Astrocyte of the cerebellum (primary cell): ENCODE data around the gene THUMPD3.

Experiments used
- DNase-seq: peaks from one replicate; pipeline ENCODE4 v3.0.0-alpha.2; 2011; ENCODE audit warnings: low read depth
- H3K4me3 ChIP-seq: 2 replicates; pipeline ENCODE4 v1.5.1; 2011; ENCODE audit warnings: mild to moderate bottlenecking, low read depth, low read length, moderate library complexity
- in situ Hi-C: cut with HindIII; loops from 2 replicates; pipeline ENCODE4 v1.10.0; 2017; ENCODE audit warnings: low sequenced_read_pairs
- TF ChIP-seq, protein P1 (sequence below): IDR thresholded peaks from 2 replicates; pipeline ENCODE4 v1.5.1; 2012; ENCODE audit warnings: low read length, low read depth, moderate library complexity, mild to moderate bottlenecking; ENCODE audit errors: missing control alignments

Gene THUMPD3

DNA sequence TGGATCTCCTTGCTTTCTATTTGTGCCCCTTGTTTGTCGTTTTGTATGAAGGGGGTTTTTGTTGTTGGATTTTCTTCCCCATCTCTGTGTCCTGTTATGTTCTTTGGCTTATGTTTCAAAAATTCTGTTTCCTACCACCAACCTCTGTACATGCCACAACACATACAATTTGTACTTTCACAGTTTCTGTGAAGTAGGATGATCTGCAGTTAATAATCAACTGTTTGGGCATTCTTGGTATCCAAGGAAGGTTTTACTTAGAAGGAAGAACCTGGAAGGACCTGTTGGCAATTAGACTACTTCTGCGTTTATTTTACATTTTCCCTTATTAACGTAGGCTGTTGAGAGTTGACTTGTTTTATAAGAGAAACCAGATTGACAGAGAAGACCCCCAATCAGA, 42.9 kb downstream of the THUMPD3 start:
- TF ChIP-seq, protein P1, sequence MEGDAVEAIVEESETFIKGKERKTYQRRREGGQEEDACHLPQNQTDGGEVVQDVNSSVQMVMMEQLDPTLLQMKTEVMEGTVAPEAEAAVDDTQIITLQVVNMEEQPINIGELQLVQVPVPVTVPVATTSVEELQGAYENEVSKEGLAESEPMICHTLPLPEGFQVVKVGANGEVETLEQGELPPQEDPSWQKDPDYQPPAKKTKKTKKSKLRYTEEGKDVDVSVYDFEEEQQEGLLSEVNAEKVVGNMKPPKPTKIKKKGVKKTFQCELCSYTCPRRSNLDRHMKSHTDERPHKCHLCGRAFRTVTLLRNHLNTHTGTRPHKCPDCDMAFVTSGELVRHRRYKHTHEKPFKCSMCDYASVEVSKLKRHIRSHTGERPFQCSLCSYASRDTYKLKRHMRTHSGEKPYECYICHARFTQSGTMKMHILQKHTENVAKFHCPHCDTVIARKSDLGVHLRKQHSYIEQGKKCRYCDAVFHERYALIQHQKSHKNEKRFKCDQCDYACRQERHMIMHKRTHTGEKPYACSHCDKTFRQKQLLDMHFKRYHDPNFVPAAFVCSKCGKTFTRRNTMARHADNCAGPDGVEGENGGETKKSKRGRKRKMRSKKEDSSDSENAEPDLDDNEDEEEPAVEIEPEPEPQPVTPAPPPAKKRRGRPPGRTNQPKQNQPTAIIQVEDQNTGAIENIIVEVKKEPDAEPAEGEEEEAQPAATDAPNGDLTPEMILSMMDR = no peak
- no peak overlapping the region for H3K4me3 ChIP-seq
- no peak for DNase-seq
- in situ Hi-C loops = no loop called here

DNA sequence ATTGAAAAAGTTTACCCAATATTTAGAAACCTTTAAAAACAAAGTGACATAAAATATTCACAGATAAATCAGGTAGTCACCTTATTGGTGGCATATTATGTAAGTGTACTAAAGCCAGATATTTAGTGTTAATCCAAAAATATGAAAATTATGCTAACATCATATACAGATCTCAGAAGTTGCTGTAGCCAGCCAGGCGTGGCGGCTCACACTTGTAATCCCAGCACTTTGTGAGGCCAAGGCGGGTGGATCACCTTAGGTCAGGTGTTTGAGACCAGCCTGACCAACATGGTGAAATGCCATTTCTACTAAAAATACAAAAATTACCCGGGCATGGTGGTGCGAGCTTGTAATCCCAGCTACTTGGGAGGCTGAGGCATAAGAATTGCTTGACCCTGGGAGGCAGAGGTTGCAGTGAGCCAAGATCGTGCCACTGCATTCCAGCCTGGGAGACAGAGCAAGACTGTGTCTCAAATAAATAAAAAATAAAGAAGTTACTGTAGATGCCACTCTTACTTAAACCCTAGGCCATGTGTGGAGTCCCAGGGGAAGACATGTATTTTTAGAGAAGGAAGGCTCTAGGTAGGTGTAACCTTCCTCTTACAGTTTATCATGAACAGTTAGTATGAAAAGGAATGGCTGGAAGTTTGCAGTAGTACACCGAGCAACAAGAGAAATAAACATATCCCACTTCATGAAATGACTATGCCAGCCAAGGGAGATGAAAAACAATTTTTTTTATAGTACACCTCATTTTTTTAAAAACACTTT, 44.2 kb downstream of the THUMPD3 start:
- TF ChIP-seq, protein P1 = no peak
- DNase-seq = no peak
- in situ Hi-C loops = no loop called here
- no peak overlapping the region for H3K4me3 ChIP-seq

GRCh38 chr3:9408061-9408460, 45.2 kb downstream of the THUMPD3 start:
- no peak for DNase-seq
- no peak overlapping the region for H3K4me3 ChIP-seq
- TF ChIP-seq, protein P1 = no peak
- in situ Hi-C loops = no loop called here

DNA sequence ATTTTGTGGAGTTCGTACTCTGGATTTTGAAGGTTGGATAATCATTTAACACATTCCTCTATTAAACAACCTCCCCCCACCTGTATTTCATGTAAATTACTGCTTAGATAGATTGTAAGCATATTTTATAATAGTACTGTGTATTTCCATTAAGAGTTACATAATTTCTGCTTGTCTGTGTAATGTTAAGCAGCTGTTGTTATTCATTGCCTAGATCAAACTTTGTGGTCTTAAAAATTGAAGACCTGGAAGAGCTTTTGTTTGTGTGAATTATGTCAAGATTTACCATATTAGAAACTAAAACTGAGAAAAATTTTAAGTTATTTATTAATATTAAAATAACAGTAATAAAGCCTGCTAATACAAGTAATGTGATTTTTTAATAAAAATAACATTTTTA, 45.7 kb downstream of the THUMPD3 start:
- H3K4me3 ChIP-seq = no peak overlapping the region
- no peak for DNase-seq
- TF ChIP-seq, protein P1 = no peak
- in situ Hi-C loops = no loop called here

DNA sequence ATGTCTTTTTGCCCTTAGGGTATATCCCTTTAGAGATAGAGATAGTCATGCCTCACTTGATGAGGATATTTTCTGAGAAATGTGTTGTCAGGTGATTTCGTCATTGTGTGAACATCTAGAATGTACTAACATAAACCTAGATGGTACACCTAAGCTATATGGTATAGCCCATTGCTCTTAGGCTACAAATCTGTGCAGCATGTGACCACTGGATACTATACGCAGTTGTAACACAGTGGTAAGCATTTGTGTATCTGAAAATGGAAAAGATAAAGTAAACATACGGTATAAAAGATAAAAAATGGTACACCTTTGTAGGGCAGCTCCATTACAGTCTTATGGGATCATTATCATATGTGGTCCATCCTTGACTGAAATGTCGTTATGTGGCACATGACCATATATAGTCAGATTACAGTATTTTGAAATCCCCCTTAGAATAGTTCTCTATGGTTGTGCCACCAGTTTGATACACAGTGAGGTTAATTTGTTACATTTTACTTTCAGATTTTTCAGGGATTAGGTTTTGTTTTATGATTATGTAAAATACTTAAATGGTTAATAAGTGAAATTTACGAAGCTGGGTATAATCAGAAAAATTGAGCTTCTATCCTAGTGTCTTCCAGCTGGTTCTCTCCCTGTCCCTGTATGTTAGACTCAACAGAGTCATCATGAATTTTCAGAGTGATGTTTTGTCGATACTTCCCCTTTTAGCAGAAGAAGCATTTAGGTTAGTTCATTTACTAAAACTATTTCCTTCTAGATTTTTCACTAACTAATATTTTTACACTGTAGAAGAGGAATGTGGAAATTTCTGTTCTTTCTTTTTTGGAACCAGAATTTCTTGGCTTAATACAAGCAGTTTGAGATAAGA, 47.4 kb downstream of the THUMPD3 start:
- TF ChIP-seq, protein P1 = no peak
- in situ Hi-C loops = no loop called here
- DNase-seq = no peak
- H3K4me3 ChIP-seq = no peak overlapping the region

GRCh38 chr3:9411302-9411701, 48.4 kb downstream of the THUMPD3 start:
- H3K4me3 ChIP-seq = no peak overlapping the region
- TF ChIP-seq, protein P1 = no peak
- in situ Hi-C loops = no loop called here
- DNase-seq = no peak
